Measurements from ENCODE around the gene AZIN2.

DNA sequence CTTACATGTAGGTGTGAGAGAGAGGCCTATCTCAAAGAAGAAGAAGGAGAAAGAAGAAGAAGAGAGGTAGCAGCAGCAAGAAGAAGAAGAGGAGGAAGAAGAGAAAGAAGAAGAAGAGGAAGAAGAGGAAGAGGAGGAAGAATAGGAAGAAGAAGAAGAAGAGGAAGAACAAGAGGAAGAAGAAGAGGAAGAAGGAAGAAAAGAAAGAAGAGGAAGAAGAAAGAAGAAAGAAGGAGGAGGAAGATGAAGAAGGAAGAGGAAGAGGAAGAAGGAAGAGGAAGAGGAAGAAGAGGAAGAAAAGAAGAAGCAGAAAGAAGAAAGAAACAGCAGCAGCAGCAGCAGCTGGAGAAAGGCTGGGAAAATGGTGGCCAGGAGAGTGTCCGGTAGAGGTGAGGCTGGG lies 10.3 kb upstream of the AZIN2 start:
- TF ChIP-seq CTCF (IDR thresholded peaks at IDR 0.05; ENCODE audit: borderline replicate concordance, extremely low read depth, low read length, poor library complexity, severe bottlenecking) (no peak), EZH2 (IDR thresholded peaks at IDR 0.05; ENCODE audit: borderline replicate concordance, low read depth, low read length, severe bottlenecking) (no peak)
